SK-N-SH treated with all-trans-retinoic acid at 6 μM for 48 hours (cell line): ENCODE measurements around the gene LITAF.

ENCODE experiments used
- GLIS3 ChIP-seq: fragments of 250-450 bp; sonication (Bioruptor Pico); IDR thresholded peaks from 2 replicates; pipeline ENCODE4 v1.5.0; 2020; ENCODE audit warnings: mild to moderate bottlenecking, moderate library complexity
- ZNF8 ChIP-seq: fragments of 450-650 bp; formaldehyde crosslinking; IDR thresholded peaks from 2 replicates; pipeline ENCODE4 v1.5.0; 2020; ENCODE audit warnings: mild to moderate bottlenecking, moderate library complexity
- TF ChIP-seq, protein P1 (sequence below): fragments of 250-450 bp; sonication (Bioruptor Pico); IDR thresholded peaks from 2 replicates; pipeline ENCODE4 v1.5.1; 2020; ENCODE audit warnings: low read depth, mild to moderate bottlenecking, moderate library complexity
- TF ChIP-seq, protein P2 (sequence below): fragments of 250-450 bp; sonication (Bioruptor Pico); IDR thresholded peaks from 2 replicates; pipeline ENCODE4 v1.5.0; 2020; ENCODE audit warnings: mild to moderate bottlenecking, moderate library complexity
- TF ChIP-seq, protein P3 (sequence below): fragments of 250-450 bp; sonication (Bioruptor Pico); IDR thresholded peaks from 2 replicates; pipeline ENCODE4 v1.8.0; 2021; ENCODE audit warnings: low read depth, mild to moderate bottlenecking, moderate library complexity, borderline replicate concordance

DNA sequence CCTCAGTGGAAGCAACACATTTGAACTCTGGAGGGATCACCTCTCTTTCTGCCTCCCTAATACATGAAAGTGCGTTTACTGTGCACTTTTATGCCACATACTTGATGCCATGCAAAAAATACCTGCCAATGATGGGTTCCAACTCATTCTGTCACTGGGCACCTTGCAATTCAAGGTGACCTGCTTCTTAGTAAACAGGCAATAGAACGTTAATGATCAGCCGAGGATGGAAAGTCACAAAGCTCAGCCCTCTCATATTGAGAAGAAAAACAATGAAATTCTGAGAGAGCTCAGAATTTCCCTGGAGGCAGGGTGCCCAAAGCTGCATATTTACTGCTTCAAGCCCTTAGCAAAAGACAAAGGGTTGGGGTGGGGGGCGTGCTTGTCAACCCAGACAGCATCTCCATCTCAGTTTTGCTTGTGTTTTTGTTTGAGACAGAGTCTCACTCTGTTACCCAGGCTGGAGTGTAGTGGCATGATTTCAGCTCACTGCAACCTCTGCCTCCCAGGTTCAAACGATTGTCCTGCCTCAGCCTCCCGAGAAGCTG is 23.2 kb downstream of the LITAF start:
- TF ChIP-seq, protein P1, sequence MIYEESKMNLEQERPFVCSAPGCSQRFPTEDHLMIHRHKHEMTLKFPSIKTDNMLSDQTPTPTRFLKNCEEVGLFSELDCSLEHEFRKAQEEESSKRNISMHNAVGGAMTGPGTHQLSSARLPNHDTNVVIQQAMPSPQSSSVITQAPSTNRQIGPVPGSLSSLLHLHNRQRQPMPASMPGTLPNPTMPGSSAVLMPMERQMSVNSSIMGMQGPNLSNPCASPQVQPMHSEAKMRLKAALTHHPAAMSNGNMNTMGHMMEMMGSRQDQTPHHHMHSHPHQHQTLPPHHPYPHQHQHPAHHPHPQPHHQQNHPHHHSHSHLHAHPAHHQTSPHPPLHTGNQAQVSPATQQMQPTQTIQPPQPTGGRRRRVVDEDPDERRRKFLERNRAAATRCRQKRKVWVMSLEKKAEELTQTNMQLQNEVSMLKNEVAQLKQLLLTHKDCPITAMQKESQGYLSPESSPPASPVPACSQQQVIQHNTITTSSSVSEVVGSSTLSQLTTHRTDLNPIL (CRISPR knock-in tag): no peak
- TF ChIP-seq GLIS3 (CRISPR knock-in tag) (no peak), ZNF8 (CRISPR knock-in tag) (no peak)
- TF ChIP-seq, protein P2, sequence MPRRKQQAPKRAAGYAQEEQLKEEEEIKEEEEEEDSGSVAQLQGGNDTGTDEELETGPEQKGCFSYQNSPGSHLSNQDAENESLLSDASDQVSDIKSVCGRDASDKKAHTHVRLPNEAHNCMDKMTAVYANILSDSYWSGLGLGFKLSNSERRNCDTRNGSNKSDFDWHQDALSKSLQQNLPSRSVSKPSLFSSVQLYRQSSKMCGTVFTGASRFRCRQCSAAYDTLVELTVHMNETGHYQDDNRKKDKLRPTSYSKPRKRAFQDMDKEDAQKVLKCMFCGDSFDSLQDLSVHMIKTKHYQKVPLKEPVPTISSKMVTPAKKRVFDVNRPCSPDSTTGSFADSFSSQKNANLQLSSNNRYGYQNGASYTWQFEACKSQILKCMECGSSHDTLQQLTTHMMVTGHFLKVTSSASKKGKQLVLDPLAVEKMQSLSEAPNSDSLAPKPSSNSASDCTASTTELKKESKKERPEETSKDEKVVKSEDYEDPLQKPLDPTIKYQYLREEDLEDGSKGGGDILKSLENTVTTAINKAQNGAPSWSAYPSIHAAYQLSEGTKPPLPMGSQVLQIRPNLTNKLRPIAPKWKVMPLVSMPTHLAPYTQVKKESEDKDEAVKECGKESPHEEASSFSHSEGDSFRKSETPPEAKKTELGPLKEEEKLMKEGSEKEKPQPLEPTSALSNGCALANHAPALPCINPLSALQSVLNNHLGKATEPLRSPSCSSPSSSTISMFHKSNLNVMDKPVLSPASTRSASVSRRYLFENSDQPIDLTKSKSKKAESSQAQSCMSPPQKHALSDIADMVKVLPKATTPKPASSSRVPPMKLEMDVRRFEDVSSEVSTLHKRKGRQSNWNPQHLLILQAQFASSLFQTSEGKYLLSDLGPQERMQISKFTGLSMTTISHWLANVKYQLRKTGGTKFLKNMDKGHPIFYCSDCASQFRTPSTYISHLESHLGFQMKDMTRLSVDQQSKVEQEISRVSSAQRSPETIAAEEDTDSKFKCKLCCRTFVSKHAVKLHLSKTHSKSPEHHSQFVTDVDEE (CRISPR knock-in tag): no peak
- TF ChIP-seq, protein P3, sequence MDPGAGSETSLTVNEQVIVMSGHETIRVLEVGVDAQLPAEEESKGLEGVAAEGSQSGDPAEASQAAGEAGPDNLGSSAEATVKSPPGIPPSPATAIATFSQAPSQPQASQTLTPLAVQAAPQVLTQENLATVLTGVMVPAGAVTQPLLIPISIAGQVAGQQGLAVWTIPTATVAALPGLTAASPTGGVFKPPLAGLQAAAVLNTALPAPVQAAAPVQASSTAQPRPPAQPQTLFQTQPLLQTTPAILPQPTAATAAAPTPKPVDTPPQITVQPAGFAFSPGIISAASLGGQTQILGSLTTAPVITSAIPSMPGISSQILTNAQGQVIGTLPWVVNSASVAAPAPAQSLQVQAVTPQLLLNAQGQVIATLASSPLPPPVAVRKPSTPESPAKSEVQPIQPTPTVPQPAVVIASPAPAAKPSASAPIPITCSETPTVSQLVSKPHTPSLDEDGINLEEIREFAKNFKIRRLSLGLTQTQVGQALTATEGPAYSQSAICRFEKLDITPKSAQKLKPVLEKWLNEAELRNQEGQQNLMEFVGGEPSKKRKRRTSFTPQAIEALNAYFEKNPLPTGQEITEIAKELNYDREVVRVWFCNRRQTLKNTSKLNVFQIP: no peak
